Vagina (tissue), 2 donors: Measurements from ENCODE around the gene EBF3. TPM values are rescaled to one million over a fixed set of nuclear protein-coding genes. Genes with fewer than 3 reads are reported as not detected.

Source experiments
- DNase-seq, 2 donors: peaks; one replicate each; pipeline ENCODE4 v3.0.0-alpha.2; 2017; ENCODE audit errors: extremely low spot score in 2 of 2
- H3K27ac ChIP-seq: fragments of 200-600 bp; sonication (generic); one replicate; pipeline ENCODE4 v1.5.1; 2019
- H3K27me3 ChIP-seq: fragments of 200-600 bp; sonication (generic); one replicate; pipeline ENCODE4 v1.5.1; 2019
- H3K36me3 ChIP-seq, 2 donors: fragments of 200-600 bp; sonication (generic); one replicate each; pipeline ENCODE4 v1.5.1; 2017 to 2019
- H3K4me1 ChIP-seq: fragments of 200-600 bp; sonication (generic); one replicate; pipeline ENCODE4 v1.5.1; 2019
- H3K4me3 ChIP-seq, 2 donors: fragments of 200-600 bp; sonication (generic); 1 replicate in 1 of 2; 2 replicates in 1 of 2; pipeline ENCODE4 v1.5.1; 2016 to 2019
- H3K9me3 ChIP-seq: fragments of 200-600 bp; sonication (generic); one replicate; pipeline ENCODE4 v1.5.1; 2019
- POLR2A ChIP-seq, 2 donors: fragments of 450-650 bp; IDR thresholded peaks; one replicate each; pipeline ENCODE4 v1.6.1; 2017; ENCODE audit warnings: antibody characterized with exemption in 2 of 2, mild to moderate bottlenecking in 2 of 2, moderate library complexity in 2 of 2
- POLR2AphosphoS5 ChIP-seq, 2 donors: sonication (generic); formaldehyde crosslinking; IDR thresholded peaks; one replicate each; pipeline ENCODE4 v1.9.0; 2017; ENCODE audit warnings: antibody characterized with exemption in 2 of 2, mild to moderate bottlenecking in 2 of 2, low read depth in 1 of 2; ENCODE audit not compliant: insufficient read depth in 1 of 2
- intact Hi-C: fragments of 100-400 bp; cut with DNase I; formaldehyde crosslinking; loops from one replicate; pipeline ENCODE4 v1.15.1; 2023
- microRNA-seq: library from miRNA; unstranded; fragments of <30 nt; microRNA quantifications from one replicate; pipeline ENCODE4, GENCODE V29; 2017; ENCODE audit warnings: borderline number of aligned reads, borderline replicate concordance
- small RNA-seq: library from RNA; depleted of rRNA; stranded (forward); fragments of <200 nt; gene quantifications from one replicate; pipeline ENCODE3, GENCODE V24; 2016
- total RNA-seq: library from RNA; depleted of rRNA; stranded (reverse); fragments of >200 nt; gene quantifications from one replicate; pipeline ENCODE4 v1.2.3, GENCODE V29; 2016
- TF ChIP-seq, protein P1 (sequence below), 3 experiments: fragments of 450-650 bp in 2 of 3; fragments of 200-600 bp in 1 of 3; sonication (generic) in 1 of 3; IDR thresholded peaks; one replicate each; pipeline ENCODE4 v1.5.1; 2017 to 2019; ENCODE audit warnings: antibody characterized with exemption in 3 of 3, mild to moderate bottlenecking in 2 of 3, moderate library complexity in 2 of 3

Gene EBF3
- total RNA-seq, 1 donor from 2014 or later = 10.6 TPM

GRCh38 chr10:129786216-129786615 is 177.9 kb downstream of the EBF3 start:
- no peak overlapping the region for H3K4me3 ChIP-seq
- H3K9me3 ChIP-seq = no peaks in the 10 kb centered on the region
- H3K27me3 ChIP-seq = no peaks in the 10 kb centered on the region
- H3K27ac ChIP-seq = no peak overlapping the region
- H3K36me3 ChIP-seq = no peaks in the 10 kb centered on the region
- H3K4me1 ChIP-seq = no peaks in the 10 kb centered on the region
- no peak for DNase-seq
- intact Hi-C loops = no loop called here
- TF ChIP-seq POLR2AphosphoS5 (IDR thresholded peaks at IDR 0.05; ENCODE audit: insufficient read depth in 1 of 2, low read depth in 1 of 2) = no peak
- no peak for TF ChIP-seq POLR2A (IDR thresholded peaks at IDR 0.05)
- TF ChIP-seq, protein P1, sequence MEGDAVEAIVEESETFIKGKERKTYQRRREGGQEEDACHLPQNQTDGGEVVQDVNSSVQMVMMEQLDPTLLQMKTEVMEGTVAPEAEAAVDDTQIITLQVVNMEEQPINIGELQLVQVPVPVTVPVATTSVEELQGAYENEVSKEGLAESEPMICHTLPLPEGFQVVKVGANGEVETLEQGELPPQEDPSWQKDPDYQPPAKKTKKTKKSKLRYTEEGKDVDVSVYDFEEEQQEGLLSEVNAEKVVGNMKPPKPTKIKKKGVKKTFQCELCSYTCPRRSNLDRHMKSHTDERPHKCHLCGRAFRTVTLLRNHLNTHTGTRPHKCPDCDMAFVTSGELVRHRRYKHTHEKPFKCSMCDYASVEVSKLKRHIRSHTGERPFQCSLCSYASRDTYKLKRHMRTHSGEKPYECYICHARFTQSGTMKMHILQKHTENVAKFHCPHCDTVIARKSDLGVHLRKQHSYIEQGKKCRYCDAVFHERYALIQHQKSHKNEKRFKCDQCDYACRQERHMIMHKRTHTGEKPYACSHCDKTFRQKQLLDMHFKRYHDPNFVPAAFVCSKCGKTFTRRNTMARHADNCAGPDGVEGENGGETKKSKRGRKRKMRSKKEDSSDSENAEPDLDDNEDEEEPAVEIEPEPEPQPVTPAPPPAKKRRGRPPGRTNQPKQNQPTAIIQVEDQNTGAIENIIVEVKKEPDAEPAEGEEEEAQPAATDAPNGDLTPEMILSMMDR (IDR thresholded peaks at IDR 0.05) = no peak

- no peaks in the 10 kb centered on the region for H3K36me3 ChIP-seq
- TF ChIP-seq POLR2AphosphoS5 (IDR thresholded peaks at IDR 0.05; ENCODE audit: insufficient read depth in 1 of 2, low read depth in 1 of 2) = no peak
- no peak overlapping the region for H3K27ac ChIP-seq
- H3K4me3 ChIP-seq = no peak overlapping the region
- DNase-seq = no peak
- intact Hi-C loops = no loop called here
- no peaks in the 10 kb centered on the region for H3K27me3 ChIP-seq
- no peaks in the 10 kb centered on the region for H3K4me1 ChIP-seq
- H3K9me3 ChIP-seq = no peaks in the 10 kb centered on the region
Observed at GRCh38 chr10:129785536-129785981, 178.5 kb downstream of the EBF3 start.

Small RNA genes lying within 50 kb of the gene (microRNA-seq; reads per million reads assigned to microRNA genes)
- gene MIR4297 = not detected

Small RNA genes lying within 50 kb of the gene (small RNA-seq; reads per million reads assigned to genes)
- gene AL354950.2 = not detected
- not detected for gene MIR4297

Other genes starting within 250 kb of the EBF3 start
- 0.74 TPM for gene C10orf143, start 146.6 kb upstream of the EBF3 start, total RNA-seq
- 41.3 TPM for gene GLRX3, start 172.1 kb upstream of the EBF3 start, total RNA-seq